GM19023 (cell line): ENCODE data around the gene ACTN4.

ENCODE experiments used
- ATAC-seq: cut with Tn5 transposase; IDR thresholded peaks from one replicate; pipeline ENCODE4 v1.9.1; 2021; ENCODE audit warnings: mild to moderate bottlenecking, moderate library complexity; ENCODE audit not compliant: unreplicated experiment

Gene ACTN4

GRCh38 chr19:38676878-38677646 is 29.6 kb downstream of the ACTN4 start:
- ATAC-seq, result no peak

- ATAC-seq, result no peak
These were observed 30.9 kb downstream of the ACTN4 start for GRCh38 chr19:38678217-38678890.

- no peak for ATAC-seq
These were observed 31.5 kb downstream of the ACTN4 start for GRCh38 chr19:38678891-38679494.

- no peak for ATAC-seq
These were observed 32.4 kb downstream of the ACTN4 start for GRCh38 chr19:38679839-38680238.

GRCh38 chr19:38682195-38682867 is 34.9 kb downstream of the ACTN4 start:
- ATAC-seq, result no peak

GRCh38 chr19:38682872-38683392 is 35.5 kb downstream of the ACTN4 start:
- ATAC-seq, result no peak

- ATAC-seq, result no peak
These were observed 36.1 kb downstream of the ACTN4 start for GRCh38 chr19:38683393-38684077.

- ATAC-seq, result no peak
These were observed 36.8 kb downstream of the ACTN4 start for GRCh38 chr19:38684078-38684861.

- ATAC-seq, result no peak
These were observed 37.6 kb downstream of the ACTN4 start for GRCh38 chr19:38684862-38685665.

GRCh38 chr19:38685666-38686529 is 38.4 kb downstream of the ACTN4 start:
- no peak for ATAC-seq

GRCh38 chr19:38686530-38686888 is 39.1 kb downstream of the ACTN4 start:
- no peak for ATAC-seq

GRCh38 chr19:38687837-38688378 is 40.5 kb downstream of the ACTN4 start:
- no peak for ATAC-seq

- no peak for ATAC-seq
These were observed 42.7 kb downstream of the ACTN4 start for GRCh38 chr19:38690146-38690545.

GRCh38 chr19:38690832-38691231 is 43.4 kb downstream of the ACTN4 start:
- ATAC-seq, result no peak

GRCh38 chr19:38691938-38692457 is 44.5 kb downstream of the ACTN4 start:
- no peak for ATAC-seq

- no peak for ATAC-seq
These were observed 45.3 kb downstream of the ACTN4 start for GRCh38 chr19:38692458-38693379.
